Gastrocnemius medialis (tissue), 4 donors: Measurements from ENCODE around the gene RGS21. TPM values are rescaled to one million over a fixed set of nuclear protein-coding genes. Genes with fewer than 3 reads are reported as not detected.

Source experiments
- ATAC-seq, 2 donors: fragments of 150-250 bp; one replicate each; pipeline ENCODE4 v1.9.1; 2016
- DNase-seq, 2 donors: peaks; one replicate each; pipeline ENCODE4 v3.0.0-alpha.2; 2019
- H3K27ac ChIP-seq, 4 donors: fragments of 200-600 bp; sonication (generic); 1 replicate in 1 of 4; 2 replicates in 3 of 4; pipeline ENCODE4 v1.5.1; 2016 to 2018; ENCODE audit warnings: mild to moderate bottlenecking in 2 of 4, moderate library complexity in 1 of 4
- H3K27me3 ChIP-seq, 3 donors: fragments of 200-600 bp; sonication (generic) in 2 of 3; 1 replicate in 1 of 3; 2 replicates in 2 of 3; pipeline versions ENCODE4 v1.5.1 to v1.6.0; 2016 to 2019; ENCODE audit warnings: mild to moderate bottlenecking in 1 of 3, moderate library complexity in 1 of 3
- H3K36me3 ChIP-seq, 2 donors: fragments of 200-600 bp; sonication (generic) in 1 of 2; one replicate each; pipeline ENCODE4 v1.5.1; 2017 to 2018
- H3K4me1 ChIP-seq, 2 donors: fragments of 200-600 bp; sonication (generic) in 1 of 2; one replicate each; pipeline ENCODE4 v1.5.1; 2016 to 2017; ENCODE audit warnings: mild to moderate bottlenecking in 2 of 2
- H3K4me3 ChIP-seq, 4 donors: fragments of 200-600 bp; sonication (generic) in 3 of 4; 1 replicate in 1 of 4; 2 replicates in 3 of 4; pipeline ENCODE4 v1.5.1; 2016 to 2019; ENCODE audit warnings: mild to moderate bottlenecking in 2 of 4
- H3K9me3 ChIP-seq, 3 donors: fragments of 200-600 bp; sonication (generic) in 2 of 3; 1 replicate in 1 of 3; 2 replicates in 2 of 3; pipeline ENCODE4 v1.5.1; 2016 to 2019
- POLR2A ChIP-seq, 2 donors: fragments of 450-650 bp; IDR thresholded peaks; one replicate each; pipeline ENCODE4 v1.6.1; 2017; ENCODE audit warnings: antibody characterized with exemption in 2 of 2, mild to moderate bottlenecking in 2 of 2, moderate library complexity in 2 of 2
- in situ Hi-C, 4 donors: fragments of 200-750 bp; cut with MboI; loops; one replicate each; pipeline versions ENCODE4 v1.15.0 to v1.8.0; 2017; ENCODE audit warnings: low sequenced_read_pairs in 4 of 4
- intact Hi-C: fragments of 100-400 bp; cut with DNase I; formaldehyde crosslinking; loops from one replicate; pipeline ENCODE4 v1.15.1; 2023; ENCODE audit warnings: low total_unique reads
- total RNA-seq, 4 donors: library from RNA; depleted of rRNA; stranded (reverse); fragments of >200 nt; gene quantifications; one replicate each; pipeline versions ENCODE4 v1.1.0 to v1.2.3, GENCODE V29; 2016
- TF ChIP-seq, protein P1 (sequence below), 5 experiments: fragments of 450-650 bp in 3 of 5; fragments of 200-600 bp in 2 of 5; sonication (generic) in 2 of 5; IDR thresholded peaks in 4 of 5; conservative IDR thresholded peaks in 1 of 5; 1 replicate in 4 of 5; 2 replicates in 1 of 5; pipeline ENCODE4 v1.5.1; 2016 to 2019; ENCODE audit warnings: antibody characterized with exemption in 5 of 5, mild to moderate bottlenecking in 3 of 5, moderate library complexity in 3 of 5

The RGS21 gene
- total RNA-seq, 4 donors from 2014 or later = not detected

DNA sequence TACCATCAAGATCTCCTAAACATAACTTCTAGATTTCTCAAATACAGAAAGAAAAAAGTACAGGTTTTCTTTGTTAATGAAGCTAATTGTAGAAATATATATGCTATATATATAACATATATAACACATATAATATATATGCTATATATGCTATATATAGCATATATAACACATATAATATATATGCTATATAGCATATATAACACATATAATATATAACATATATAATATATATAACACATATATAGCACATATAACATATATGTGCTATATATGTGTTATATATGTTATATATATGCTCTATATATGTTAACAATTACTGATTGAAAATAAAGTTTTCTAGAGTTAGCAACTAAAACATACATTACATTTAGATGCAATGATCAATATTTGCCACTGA is 34.8 kb downstream of the RGS21 start:
- DNase-seq (no peak), ATAC-seq (no peak)
- Histone ChIP-seq H3K4me1 (no peaks in the 10 kb centered on the region), H3K27ac (no peak overlapping the region), H3K4me3 (no peak overlapping the region), H3K27me3 (no peaks in the 10 kb centered on the region), H3K9me3 (no peaks in the 10 kb centered on the region), H3K36me3 (no peaks in the 10 kb centered on the region)
- intact Hi-C loops (no loop called here), in situ Hi-C loops (no loop called here)
- TF ChIP-seq, protein P1, sequence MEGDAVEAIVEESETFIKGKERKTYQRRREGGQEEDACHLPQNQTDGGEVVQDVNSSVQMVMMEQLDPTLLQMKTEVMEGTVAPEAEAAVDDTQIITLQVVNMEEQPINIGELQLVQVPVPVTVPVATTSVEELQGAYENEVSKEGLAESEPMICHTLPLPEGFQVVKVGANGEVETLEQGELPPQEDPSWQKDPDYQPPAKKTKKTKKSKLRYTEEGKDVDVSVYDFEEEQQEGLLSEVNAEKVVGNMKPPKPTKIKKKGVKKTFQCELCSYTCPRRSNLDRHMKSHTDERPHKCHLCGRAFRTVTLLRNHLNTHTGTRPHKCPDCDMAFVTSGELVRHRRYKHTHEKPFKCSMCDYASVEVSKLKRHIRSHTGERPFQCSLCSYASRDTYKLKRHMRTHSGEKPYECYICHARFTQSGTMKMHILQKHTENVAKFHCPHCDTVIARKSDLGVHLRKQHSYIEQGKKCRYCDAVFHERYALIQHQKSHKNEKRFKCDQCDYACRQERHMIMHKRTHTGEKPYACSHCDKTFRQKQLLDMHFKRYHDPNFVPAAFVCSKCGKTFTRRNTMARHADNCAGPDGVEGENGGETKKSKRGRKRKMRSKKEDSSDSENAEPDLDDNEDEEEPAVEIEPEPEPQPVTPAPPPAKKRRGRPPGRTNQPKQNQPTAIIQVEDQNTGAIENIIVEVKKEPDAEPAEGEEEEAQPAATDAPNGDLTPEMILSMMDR (IDR thresholded peaks at IDR 0.05 in 4 of 5, conservative IDR thresholded peaks at IDR 0.05 in 1 of 5) = no peak
- TF ChIP-seq POLR2A (IDR thresholded peaks at IDR 0.05) = no peak

DNA sequence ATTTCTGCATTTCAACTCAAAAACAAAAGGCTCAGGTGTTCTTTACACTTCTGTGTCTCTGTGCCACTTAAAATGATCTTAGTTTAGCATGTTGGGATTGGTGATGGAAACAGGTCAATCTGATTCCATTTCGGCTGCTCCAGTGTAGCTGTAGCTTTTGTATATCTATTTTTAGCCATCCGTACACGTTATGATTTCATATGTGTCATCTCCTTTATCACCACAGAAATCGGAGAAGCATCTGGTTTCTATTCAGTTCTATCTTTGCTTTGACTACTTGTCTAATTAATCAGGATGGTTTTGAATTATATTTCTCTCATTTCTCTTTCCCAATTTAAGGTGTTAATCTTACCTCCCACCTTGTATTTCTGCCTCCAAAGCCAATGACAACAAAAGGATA is 41.1 kb downstream of the RGS21 start:
- H3K27me3 ChIP-seq = no peaks in the 10 kb centered on the region
- no peaks in the 10 kb centered on the region for H3K9me3 ChIP-seq
- in situ Hi-C loops (no loop called here), intact Hi-C loops (no loop called here)
- no peak overlapping the region for H3K27ac ChIP-seq
- TF ChIP-seq, protein P1 (IDR thresholded peaks at IDR 0.05 in 4 of 5, conservative IDR thresholded peaks at IDR 0.05 in 1 of 5) = no peak
- no peak for TF ChIP-seq POLR2A (IDR thresholded peaks at IDR 0.05)
- no peak overlapping the region for H3K4me3 ChIP-seq
- H3K4me1 ChIP-seq = no peaks in the 10 kb centered on the region
- no peak for DNase-seq
- no peak for ATAC-seq
- H3K36me3 ChIP-seq = no peaks in the 10 kb centered on the region

DNA sequence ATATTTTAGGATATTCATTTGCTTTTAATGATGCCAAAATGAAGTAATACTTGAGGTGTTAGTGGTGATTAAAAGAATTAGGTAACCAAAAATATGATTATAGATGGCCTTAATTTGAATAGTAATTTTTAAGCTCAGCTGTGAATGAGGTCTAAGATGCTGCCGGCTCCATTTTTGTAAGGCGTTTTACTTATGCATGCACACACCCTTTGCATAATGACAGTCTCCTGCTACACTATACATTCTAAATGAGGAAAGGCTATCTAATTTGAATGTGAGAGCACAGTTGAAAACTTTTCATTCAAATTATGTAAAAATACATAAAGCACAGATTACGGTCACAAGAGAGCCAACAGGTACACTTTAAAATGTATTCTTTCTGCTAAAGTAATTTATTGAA is 41.6 kb downstream of the RGS21 start:
- no peaks in the 10 kb centered on the region for H3K36me3 ChIP-seq
- no peaks in the 10 kb centered on the region for H3K9me3 ChIP-seq
- TF ChIP-seq, protein P1 (IDR thresholded peaks at IDR 0.05 in 4 of 5, conservative IDR thresholded peaks at IDR 0.05 in 1 of 5) = no peak
- TF ChIP-seq POLR2A (IDR thresholded peaks at IDR 0.05) = no peak
- H3K4me3 ChIP-seq = no peak overlapping the region
- intact Hi-C loops (no loop called here), in situ Hi-C loops (no loop called here)
- ATAC-seq (no peak), DNase-seq (no peak)
- no peaks in the 10 kb centered on the region for H3K27me3 ChIP-seq
- no peak overlapping the region for H3K27ac ChIP-seq
- no peaks in the 10 kb centered on the region for H3K4me1 ChIP-seq

DNA sequence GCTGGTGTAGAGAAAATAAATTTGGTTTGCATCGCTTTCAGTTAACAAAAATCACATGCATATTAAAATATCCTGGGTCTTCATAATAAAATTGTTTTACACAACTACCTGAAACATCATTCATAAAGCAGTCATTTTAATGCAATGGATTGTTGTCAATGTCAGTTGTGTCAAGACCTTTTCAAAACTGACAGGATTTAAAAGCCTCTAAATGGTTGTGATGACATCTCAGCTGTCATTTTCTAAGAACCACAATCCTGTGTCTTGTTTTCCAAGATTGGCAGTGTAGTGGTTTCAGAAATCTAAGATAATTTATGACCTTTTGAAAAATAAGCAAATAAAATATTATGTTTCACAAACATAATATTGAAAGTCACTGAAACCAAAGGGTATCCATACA is 42.0 kb downstream of the RGS21 start:
- Histone ChIP-seq H3K9me3 (no peaks in the 10 kb centered on the region), H3K4me1 (no peaks in the 10 kb centered on the region), H3K36me3 (no peaks in the 10 kb centered on the region), H3K27me3 (no peaks in the 10 kb centered on the region), H3K27ac (no peak overlapping the region), H3K4me3 (no peak overlapping the region)
- intact Hi-C loops (no loop called here), in situ Hi-C loops (no loop called here)
- TF ChIP-seq, protein P1 (IDR thresholded peaks at IDR 0.05 in 4 of 5, conservative IDR thresholded peaks at IDR 0.05 in 1 of 5) = no peak
- no peak for TF ChIP-seq POLR2A (IDR thresholded peaks at IDR 0.05)
- ATAC-seq (no peak), DNase-seq (no peak)

DNA sequence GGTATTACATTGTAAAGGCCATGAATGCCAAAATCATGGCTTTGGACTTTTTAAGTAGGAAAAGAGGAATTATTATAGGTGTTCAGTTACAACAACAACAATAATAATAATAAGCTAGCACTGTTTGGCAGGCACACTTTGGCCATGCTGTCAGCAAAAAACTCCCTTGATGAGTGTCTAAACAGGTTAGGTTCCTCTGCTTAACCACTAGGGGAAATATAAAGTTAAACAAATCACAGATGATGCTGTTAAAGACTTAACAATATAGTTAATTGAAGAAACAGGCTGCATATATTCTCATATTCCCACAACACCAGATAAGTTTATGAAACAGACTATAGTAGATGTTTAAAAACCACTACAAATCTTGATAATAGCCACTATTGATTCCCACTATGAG is 46.4 kb downstream of the RGS21 start:
- TF ChIP-seq, protein P1 (IDR thresholded peaks at IDR 0.05 in 4 of 5, conservative IDR thresholded peaks at IDR 0.05 in 1 of 5) = no peak
- TF ChIP-seq POLR2A (IDR thresholded peaks at IDR 0.05) = no peak
- DNase-seq (no peak), ATAC-seq (no peak)
- no peaks in the 10 kb centered on the region for H3K4me1 ChIP-seq
- no peaks in the 10 kb centered on the region for H3K27me3 ChIP-seq
- intact Hi-C loops = no loop called here
- no peak overlapping the region for H3K27ac ChIP-seq
- H3K9me3 ChIP-seq = no peaks in the 10 kb centered on the region
- no peak overlapping the region for H3K4me3 ChIP-seq
- in situ Hi-C loops = no loop called here
- H3K36me3 ChIP-seq = no peaks in the 10 kb centered on the region
